Vagina (tissue), 2 donors: ENCODE data around the gene PGLYRP2. TPM values are rescaled to one million over a fixed set of nuclear protein-coding genes. Genes with fewer than 3 reads are reported as not detected.
A peak's percentile ranks its signal among the peaks of the same experiment; 100 is the strongest.

Source experiments
- DNase-seq, 2 donors: peaks; one replicate each; pipeline ENCODE4 v3.0.0-alpha.2; 2017; ENCODE audit errors: extremely low spot score in 2 of 2
- H3K27ac ChIP-seq: fragments of 200-600 bp; sonication (generic); one replicate; pipeline ENCODE4 v1.5.1; 2019
- H3K27me3 ChIP-seq: fragments of 200-600 bp; sonication (generic); one replicate; pipeline ENCODE4 v1.5.1; 2019
- H3K36me3 ChIP-seq, 2 donors: fragments of 200-600 bp; sonication (generic); one replicate each; pipeline ENCODE4 v1.5.1; 2017 to 2019
- H3K4me1 ChIP-seq: fragments of 200-600 bp; sonication (generic); one replicate; pipeline ENCODE4 v1.5.1; 2019
- H3K4me3 ChIP-seq, 2 donors: fragments of 200-600 bp; sonication (generic); 1 replicate in 1 of 2; 2 replicates in 1 of 2; pipeline ENCODE4 v1.5.1; 2016 to 2019
- H3K9me3 ChIP-seq: fragments of 200-600 bp; sonication (generic); one replicate; pipeline ENCODE4 v1.5.1; 2019
- POLR2A ChIP-seq, 2 donors: fragments of 450-650 bp; IDR thresholded peaks; one replicate each; pipeline ENCODE4 v1.6.1; 2017; ENCODE audit warnings: antibody characterized with exemption in 2 of 2, mild to moderate bottlenecking in 2 of 2, moderate library complexity in 2 of 2
- POLR2AphosphoS5 ChIP-seq, 2 donors: sonication (generic); formaldehyde crosslinking; IDR thresholded peaks; one replicate each; pipeline ENCODE4 v1.9.0; 2017; ENCODE audit warnings: antibody characterized with exemption in 2 of 2, mild to moderate bottlenecking in 2 of 2, low read depth in 1 of 2; ENCODE audit not compliant: insufficient read depth in 1 of 2
- intact Hi-C: fragments of 100-400 bp; cut with DNase I; formaldehyde crosslinking; loops from one replicate; pipeline ENCODE4 v1.15.1; 2023
- total RNA-seq: library from RNA; depleted of rRNA; stranded (reverse); fragments of >200 nt; gene quantifications from one replicate; pipeline ENCODE4 v1.2.3, GENCODE V29; 2016
- TF ChIP-seq, protein P1 (sequence below), 3 experiments: fragments of 450-650 bp in 2 of 3; fragments of 200-600 bp in 1 of 3; sonication (generic) in 1 of 3; IDR thresholded peaks; one replicate each; pipeline ENCODE4 v1.5.1; 2017 to 2019; ENCODE audit warnings: antibody characterized with exemption in 3 of 3, mild to moderate bottlenecking in 2 of 3, moderate library complexity in 2 of 3

The PGLYRP2 gene
- total RNA-seq, 1 donor from 2014 or later = not detected

DNA sequence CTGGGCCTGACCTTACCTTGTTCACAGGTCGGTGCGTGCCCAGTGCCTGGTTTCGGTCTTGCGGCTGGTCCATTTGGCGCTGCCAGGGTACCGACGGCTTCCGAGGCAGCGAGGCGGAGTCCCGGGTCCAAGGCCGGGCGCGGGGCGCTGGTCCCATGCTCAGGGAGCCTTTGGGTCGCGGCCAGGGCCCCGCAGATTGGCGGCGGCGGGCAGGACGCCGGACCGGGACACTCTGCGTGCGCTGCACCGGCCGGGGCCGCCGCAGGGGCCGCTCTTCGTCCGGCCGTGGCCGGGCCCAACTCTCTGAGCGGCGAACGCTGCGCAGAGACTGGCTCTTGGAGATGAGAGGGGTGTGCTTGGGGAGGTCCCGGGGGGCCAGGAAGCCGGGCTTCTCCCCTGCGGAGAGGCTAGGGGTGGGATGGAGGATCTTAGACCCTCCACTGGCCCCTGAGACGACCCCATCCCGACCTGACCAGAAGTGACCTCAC, 26.2 kb downstream of the PGLYRP2 start:
- Histone ChIP-seq H3K9me3 (no peaks in the 10 kb centered on the region), H3K4me3 (peak overlapping the region; percentile 46 to 53), H3K27ac (peak overlapping the region; percentile 63), H3K4me1 (peaks cover 42% of the 10 kb centered on the region), H3K36me3 (no peaks in the 10 kb centered on the region), H3K27me3 (no peaks in the 10 kb centered on the region)
- TF ChIP-seq POLR2A (IDR thresholded peaks at IDR 0.05) (no peak), POLR2AphosphoS5 (IDR thresholded peaks at IDR 0.05; ENCODE audit: insufficient read depth in 1 of 2, low read depth in 1 of 2) (no peak)
- TF ChIP-seq, protein P1, sequence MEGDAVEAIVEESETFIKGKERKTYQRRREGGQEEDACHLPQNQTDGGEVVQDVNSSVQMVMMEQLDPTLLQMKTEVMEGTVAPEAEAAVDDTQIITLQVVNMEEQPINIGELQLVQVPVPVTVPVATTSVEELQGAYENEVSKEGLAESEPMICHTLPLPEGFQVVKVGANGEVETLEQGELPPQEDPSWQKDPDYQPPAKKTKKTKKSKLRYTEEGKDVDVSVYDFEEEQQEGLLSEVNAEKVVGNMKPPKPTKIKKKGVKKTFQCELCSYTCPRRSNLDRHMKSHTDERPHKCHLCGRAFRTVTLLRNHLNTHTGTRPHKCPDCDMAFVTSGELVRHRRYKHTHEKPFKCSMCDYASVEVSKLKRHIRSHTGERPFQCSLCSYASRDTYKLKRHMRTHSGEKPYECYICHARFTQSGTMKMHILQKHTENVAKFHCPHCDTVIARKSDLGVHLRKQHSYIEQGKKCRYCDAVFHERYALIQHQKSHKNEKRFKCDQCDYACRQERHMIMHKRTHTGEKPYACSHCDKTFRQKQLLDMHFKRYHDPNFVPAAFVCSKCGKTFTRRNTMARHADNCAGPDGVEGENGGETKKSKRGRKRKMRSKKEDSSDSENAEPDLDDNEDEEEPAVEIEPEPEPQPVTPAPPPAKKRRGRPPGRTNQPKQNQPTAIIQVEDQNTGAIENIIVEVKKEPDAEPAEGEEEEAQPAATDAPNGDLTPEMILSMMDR (IDR thresholded peaks at IDR 0.05) = no peak
- no peak for DNase-seq
- intact Hi-C loops = loop anchor here (10.0 kb wide), 1 partner anchor 102 kb away; no protein-coding TSS in a partner anchor

DNA sequence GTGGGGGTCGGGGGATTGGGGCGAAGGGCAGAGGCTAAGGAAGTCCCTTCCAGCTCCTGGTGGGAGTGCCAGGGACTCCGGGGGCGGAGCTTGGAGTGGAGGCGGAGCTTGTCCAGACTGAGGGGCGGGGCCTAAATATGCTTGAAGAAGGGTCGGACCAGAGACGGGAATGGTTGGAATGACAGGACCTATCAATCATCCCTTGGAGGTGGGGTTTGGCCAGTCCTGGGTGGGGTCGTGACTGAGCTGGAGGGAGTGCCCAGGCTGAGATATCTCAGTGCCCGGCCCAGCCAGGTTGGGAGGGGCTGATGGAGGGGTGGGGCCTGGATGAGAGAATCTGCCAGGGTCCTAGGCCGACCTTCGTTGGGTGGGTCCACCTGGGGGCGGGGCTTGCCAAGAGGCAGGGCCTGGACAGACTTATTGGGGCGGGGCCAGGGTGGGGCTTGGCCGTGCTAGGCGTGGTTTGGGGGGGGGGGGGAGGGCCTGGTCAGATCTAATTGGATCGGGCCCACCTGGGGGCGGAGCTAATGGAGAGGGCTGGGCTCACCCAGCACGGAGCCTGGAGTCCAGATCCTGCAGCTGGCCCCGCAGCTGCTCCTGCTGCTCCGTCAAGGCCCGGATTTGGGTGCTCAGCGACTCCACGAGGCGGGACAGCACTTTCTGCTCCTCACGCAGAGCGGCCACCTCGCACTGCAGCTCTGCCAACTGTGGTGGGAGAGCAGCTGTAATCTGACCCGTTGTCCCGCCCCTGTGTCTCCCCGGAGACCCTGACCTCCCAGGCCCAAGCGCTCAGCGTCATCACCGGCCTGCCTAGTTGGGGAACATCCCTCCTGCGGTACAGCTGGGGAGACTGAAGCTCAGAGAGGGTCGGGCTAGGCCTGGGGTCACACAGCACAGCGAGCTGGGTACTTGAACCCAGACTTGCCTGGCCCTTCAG, 26.9 kb downstream of the PGLYRP2 start:
- Histone ChIP-seq H3K4me3 (peak overlapping the region; percentile 46 to 53), H3K27ac (peak overlapping the region; percentile 63), H3K36me3 (no peaks in the 10 kb centered on the region), H3K9me3 (no peaks in the 10 kb centered on the region), H3K27me3 (no peaks in the 10 kb centered on the region), H3K4me1 (peaks cover 35% of the 10 kb centered on the region)
- DNase-seq = peak in 1 of 2 donors; percentile 91
- intact Hi-C loops = loop anchor here (10.0 kb wide), 1 partner anchor 102 kb away; no protein-coding TSS in a partner anchor
- TF ChIP-seq, protein P1 (IDR thresholded peaks at IDR 0.05) = no peak
- TF ChIP-seq POLR2AphosphoS5 (IDR thresholded peaks at IDR 0.05; ENCODE audit: insufficient read depth in 1 of 2, low read depth in 1 of 2) = peak in 1 of 2 donors; percentile 91
- peak in 1 of 2 donors; percentile 57 for TF ChIP-seq POLR2A (IDR thresholded peaks at IDR 0.05)

DNA sequence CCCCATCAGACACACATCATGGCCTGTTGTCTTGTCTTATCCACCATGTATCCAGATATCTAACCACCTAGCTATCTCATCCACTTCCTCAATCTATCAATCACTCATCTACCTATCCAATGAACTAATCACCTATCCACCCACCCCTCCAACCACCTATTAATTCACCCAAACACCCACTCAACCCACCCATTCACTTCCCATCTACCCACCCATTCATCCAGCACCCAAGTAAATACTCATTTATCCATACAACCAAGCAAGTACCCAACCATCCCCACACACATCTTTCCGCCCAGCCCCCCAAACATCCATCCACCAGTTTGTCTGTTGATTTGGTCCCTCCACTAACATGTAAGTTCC, 28.8 kb downstream of the PGLYRP2 start:
- TF ChIP-seq, protein P1 (IDR thresholded peaks at IDR 0.05) = no peak
- TF ChIP-seq POLR2AphosphoS5 (IDR thresholded peaks at IDR 0.05; ENCODE audit: insufficient read depth in 1 of 2, low read depth in 1 of 2) (no peak), POLR2A (IDR thresholded peaks at IDR 0.05) (no peak)
- Histone ChIP-seq H3K9me3 (no peaks in the 10 kb centered on the region), H3K4me1 (peaks cover 25% of the 10 kb centered on the region), H3K36me3 (no peaks in the 10 kb centered on the region), H3K27ac (peak overlapping the region; percentile 78), H3K4me3 (peak overlapping the region in 1 of 2 donors; percentile 67), H3K27me3 (no peaks in the 10 kb centered on the region)
- intact Hi-C loops = loop anchor here (10.0 kb wide), 1 partner anchor 104 kb away; no protein-coding TSS in a partner anchor
- no peak for DNase-seq

DNA sequence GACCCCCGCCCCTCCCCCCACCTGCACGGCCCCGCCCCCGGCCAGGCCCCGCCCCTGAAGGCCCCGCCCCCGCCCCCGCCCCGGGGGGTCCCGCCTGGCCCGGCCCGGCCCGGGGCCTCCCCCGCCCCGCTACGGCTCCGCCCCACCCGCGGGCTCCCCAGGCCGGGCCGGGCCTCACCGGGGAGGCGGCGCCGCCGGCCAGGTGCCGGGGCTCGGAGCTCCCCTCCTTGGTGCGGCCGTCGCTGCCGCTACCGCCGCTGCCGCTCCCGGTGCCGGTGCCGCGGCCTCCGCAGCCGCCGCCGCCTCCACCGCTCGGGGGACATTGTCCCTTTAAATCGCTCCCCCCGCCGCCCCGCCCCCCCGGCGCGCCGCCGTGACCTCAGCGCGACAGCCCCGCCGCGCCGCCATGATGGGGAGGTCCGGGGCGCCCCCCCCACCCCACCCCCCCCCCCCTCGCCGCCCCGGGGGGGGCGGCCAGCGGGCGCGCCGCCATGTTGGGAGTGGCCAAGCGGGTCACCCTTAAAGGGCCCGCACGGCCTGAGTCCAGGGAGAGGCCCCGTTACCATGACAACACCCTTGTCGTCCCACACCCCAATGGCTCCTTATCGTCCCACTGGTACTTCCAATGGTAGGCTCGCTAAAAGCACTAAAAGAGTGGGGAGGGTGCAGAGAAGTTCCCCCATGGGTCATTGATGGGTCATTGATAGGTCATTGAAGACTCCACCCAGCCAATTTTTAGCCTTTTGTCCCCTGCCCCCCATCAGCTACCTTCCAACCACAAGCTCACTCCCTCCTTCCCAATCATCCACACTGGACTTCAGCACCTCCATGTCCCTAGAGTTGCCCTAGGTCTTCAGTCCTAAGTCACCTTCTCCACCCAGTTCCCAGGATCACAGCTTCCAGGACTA, 29.4 kb downstream of the PGLYRP2 start, which contains the start of gene WIZ:
TSS of gene WIZ (minus strand) at position 337 of the 908 bp plus-strand sequence. CDS start 1,649 bp downstream, outside the sequence.
- peak within 1 kb of the TSS; percentile 67 to 68 for H3K4me3 ChIP-seq

More for the DNA sequence above, 29.4 kb downstream of the PGLYRP2 start, which contains the start of gene WIZ:
- no peak for TF ChIP-seq POLR2A (IDR thresholded peaks at IDR 0.05)
- TF ChIP-seq POLR2AphosphoS5 (IDR thresholded peaks at IDR 0.05; ENCODE audit: insufficient read depth in 1 of 2, low read depth in 1 of 2) = no peak
- TF ChIP-seq, protein P1 (IDR thresholded peaks at IDR 0.05) = no peak
- Histone ChIP-seq H3K27ac (peak within 1 kb of the TSS; percentile 78), H3K9me3 (no peaks in the 10 kb centered on the region), H3K4me1 (peaks cover 25% of the 10 kb centered on the region), H3K36me3 (no peaks in the 10 kb centered on the region), H3K27me3 (no peaks in the 10 kb centered on the region)
- intact Hi-C loops = loop anchor here (10.0 kb wide), 1 partner anchor 105 kb away; no protein-coding TSS in a partner anchor
- no peak for DNase-seq
